HEK293 (cell line): ENCODE measurements around the gene N4BP2L1.

ENCODE experiments used
- CTCF ChIA-PET: fragments of 350-600 bp; formaldehyde crosslinking; extraction: SDS; loops from one replicate; lab custom pipeline; 2021; ENCODE audit warnings: antibody characterized with exemption; lab: Yijun Ruan, JAX
- POLR2A ChIA-PET: fragments of 300-600 bp; formaldehyde crosslinking; extraction: SDS; loops from one replicate; lab custom pipeline; 2020; ENCODE audit warnings: antibody characterized with exemption, inconsistent platforms; lab: Yijun Ruan, JAX
- H3K27ac ChIP-seq: fragments of 200-500 bp; sonication (Bioruptor generic); 2 replicates; pipeline ENCODE4 v1.5.1; 2014; ENCODE audit warnings: low read depth, low read length, control low read depth, inconsistent platforms; ENCODE audit errors: extremely low read depth
- H3K36me3 ChIP-seq, 2 experiments: fragments of 200-500 bp in 1 of 2; sonication (Bioruptor generic) in 1 of 2; 1 replicate in 1 of 2; 2 replicates in 1 of 2; pipeline ENCODE4 v1.5.1; 2014 to 2017; ENCODE audit warnings: inconsistent platforms in 2 of 2, low read length in 2 of 2; ENCODE audit not compliant: control insufficient read depth in 2 of 2, insufficient read depth in 1 of 2
- H3K4me1 ChIP-seq: fragments of 200-500 bp; sonication (Bioruptor generic); 2 replicates; pipeline ENCODE4 v1.5.1; 2014; ENCODE audit warnings: mild to moderate bottlenecking, low read length, inconsistent platforms; ENCODE audit not compliant: control insufficient read depth, insufficient read depth
- H3K4me3 ChIP-seq: 2 replicates; pipeline ENCODE4 v1.5.1; 2011; ENCODE audit warnings: low read depth, mild to moderate bottlenecking, control low read depth, low read length, moderate library complexity
- H3K9me3 ChIP-seq: fragments of 200-500 bp; sonication (Bioruptor generic); 2 replicates; pipeline ENCODE4 v1.5.1; 2014; ENCODE audit warnings: low read depth, low read length, inconsistent platforms; ENCODE audit not compliant: control insufficient read depth, insufficient read depth
- CTCF ChIP-seq: fragments of 450-650 bp; formaldehyde crosslinking; IDR thresholded peaks from 2 replicates; pipeline ENCODE4 v1.5.1; 2016; ENCODE audit warnings: missing biosample characterization, missing genetic modification characterization
- MZF1 ChIP-seq: fragments of 450-650 bp; formaldehyde crosslinking; IDR thresholded peaks from 2 replicates; pipeline ENCODE4 v1.5.1; 2017; ENCODE audit warnings: missing biosample characterization, missing genetic modification characterization, borderline replicate concordance
- OVOL3 ChIP-seq: fragments of 450-650 bp; formaldehyde crosslinking; IDR thresholded peaks from 2 replicates; pipeline ENCODE4 v1.5.1; 2016; ENCODE audit warnings: missing biosample characterization, missing genetic modification characterization
- RBAK ChIP-seq: fragments of 450-650 bp; formaldehyde crosslinking; IDR thresholded peaks from 2 replicates; pipeline ENCODE4 v1.5.1; 2016; ENCODE audit warnings: missing biosample characterization, missing genetic modification characterization
- REST ChIP-seq: fragments of 450-650 bp; formaldehyde crosslinking; IDR thresholded peaks from 2 replicates; pipeline ENCODE4 v1.5.1; 2016; ENCODE audit warnings: missing biosample characterization, missing genetic modification characterization
- SP3 ChIP-seq: fragments of 450-650 bp; formaldehyde crosslinking; IDR thresholded peaks from 2 replicates; pipeline ENCODE4 v1.5.1; 2016; ENCODE audit warnings: missing biosample characterization, missing genetic modification characterization
- SP7 ChIP-seq: fragments of 450-650 bp; formaldehyde crosslinking; IDR thresholded peaks from 2 replicates; pipeline ENCODE4 v1.5.1; 2016; ENCODE audit warnings: missing biosample characterization, missing genetic modification characterization
- ZFP3 ChIP-seq: fragments of 450-650 bp; formaldehyde crosslinking; IDR thresholded peaks from 2 replicates; pipeline ENCODE4 v1.5.1; 2016; ENCODE audit warnings: low read depth, missing biosample characterization, missing genetic modification characterization
- ZNF121 ChIP-seq: fragments of 450-650 bp; formaldehyde crosslinking; IDR thresholded peaks from 2 replicates; pipeline ENCODE4 v1.5.1; 2016; ENCODE audit warnings: missing biosample characterization, missing genetic modification characterization
- ZNF169 ChIP-seq: fragments of 450-650 bp; formaldehyde crosslinking; IDR thresholded peaks from 2 replicates; pipeline ENCODE4 v1.5.1; 2016; ENCODE audit warnings: missing biosample characterization, missing genetic modification characterization
- ZNF184 ChIP-seq: fragments of 450-650 bp; IDR thresholded peaks from 2 replicates; pipeline ENCODE4 v1.5.1; 2018; ENCODE audit warnings: missing biosample characterization, mild to moderate bottlenecking, missing genetic modification characterization
- ZNF324 ChIP-seq: fragments of 450-650 bp; formaldehyde crosslinking; IDR thresholded peaks from 2 replicates; pipeline ENCODE4 v1.5.1; 2016; ENCODE audit warnings: missing biosample characterization, missing genetic modification characterization
- ZNF423 ChIP-seq: fragments of 450-650 bp; formaldehyde crosslinking; IDR thresholded peaks from 2 replicates; pipeline ENCODE4 v1.5.1; 2016; ENCODE audit warnings: missing biosample characterization, missing genetic modification characterization
- ZNF501 ChIP-seq: fragments of 450-650 bp; formaldehyde crosslinking; IDR thresholded peaks from 2 replicates; pipeline ENCODE4 v1.5.1; 2016; ENCODE audit warnings: missing biosample characterization, missing genetic modification characterization
- ZNF610 ChIP-seq: fragments of 450-650 bp; formaldehyde crosslinking; IDR thresholded peaks from 2 replicates; pipeline ENCODE4 v1.5.1; 2016; ENCODE audit warnings: missing biosample characterization, missing genetic modification characterization, borderline replicate concordance
- ZNF621 ChIP-seq: fragments of 450-650 bp; formaldehyde crosslinking; IDR thresholded peaks from 2 replicates; pipeline ENCODE4 v1.5.1; 2017; ENCODE audit warnings: missing biosample characterization, missing genetic modification characterization
- ZNF677 ChIP-seq: fragments of 450-650 bp; IDR thresholded peaks from 2 replicates; pipeline ENCODE4 v1.5.0; 2018; ENCODE audit warnings: missing biosample characterization, mild to moderate bottlenecking, missing genetic modification characterization, moderate library complexity
- ZNF768 ChIP-seq: fragments of 450-650 bp; formaldehyde crosslinking; IDR thresholded peaks from 2 replicates; pipeline ENCODE4 v1.5.1; 2018; ENCODE audit warnings: missing biosample characterization, mild to moderate bottlenecking, missing genetic modification characterization
- ZXDB ChIP-seq: fragments of 450-650 bp; formaldehyde crosslinking; IDR thresholded peaks from 2 replicates; pipeline ENCODE4 v1.5.1; 2016; ENCODE audit warnings: missing biosample characterization, missing genetic modification characterization
- TF ChIP-seq, protein P1 (sequence below): fragments of 450-650 bp; formaldehyde crosslinking; IDR thresholded peaks from 2 replicates; pipeline ENCODE4 v1.5.1; 2017; ENCODE audit warnings: missing biosample characterization, missing genetic modification characterization
- TF ChIP-seq, protein P2 (sequence below): IDR thresholded peaks from 2 replicates; pipeline ENCODE4 v1.6.1; 2011; ENCODE audit warnings: mild to moderate bottlenecking, low read depth, low read length, borderline replicate concordance

The N4BP2L1 gene

DNA sequence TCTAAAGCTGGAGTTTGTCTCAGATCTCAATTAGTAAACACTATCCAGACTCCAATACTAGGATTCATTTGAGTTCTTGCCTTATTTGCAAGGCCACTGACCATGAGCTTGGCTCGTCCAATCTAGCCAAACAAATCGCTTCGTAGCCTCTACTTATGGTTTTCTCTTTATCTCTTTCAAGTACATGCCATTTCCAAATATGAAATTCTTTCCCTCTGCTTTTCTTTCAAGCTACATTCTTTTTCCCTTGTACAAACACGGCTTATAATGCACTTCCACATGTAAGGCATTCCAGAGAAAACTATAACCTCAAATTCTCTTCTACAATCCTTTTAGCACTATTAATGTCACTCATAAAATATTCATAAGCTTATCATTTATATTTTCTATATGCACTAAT lies 10.9 kb upstream of the N4BP2L1 start:
- no peaks in the 10 kb centered on the region for H3K4me1 ChIP-seq
- no peak overlapping the region for H3K27ac ChIP-seq
- TF ChIP-seq, protein P1, sequence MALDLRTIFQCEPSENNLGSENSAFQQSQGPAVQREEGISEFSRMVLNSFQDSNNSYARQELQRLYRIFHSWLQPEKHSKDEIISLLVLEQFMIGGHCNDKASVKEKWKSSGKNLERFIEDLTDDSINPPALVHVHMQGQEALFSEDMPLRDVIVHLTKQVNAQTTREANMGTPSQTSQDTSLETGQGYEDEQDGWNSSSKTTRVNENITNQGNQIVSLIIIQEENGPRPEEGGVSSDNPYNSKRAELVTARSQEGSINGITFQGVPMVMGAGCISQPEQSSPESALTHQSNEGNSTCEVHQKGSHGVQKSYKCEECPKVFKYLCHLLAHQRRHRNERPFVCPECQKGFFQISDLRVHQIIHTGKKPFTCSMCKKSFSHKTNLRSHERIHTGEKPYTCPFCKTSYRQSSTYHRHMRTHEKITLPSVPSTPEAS: no peak
- TF ChIP-seq ZNF169 (tag by site-specific recombination) (no peak), ZNF121 (no peak), ZNF423 (tag by site-specific recombination) (no peak), ZNF501 (tag by site-specific recombination) (no peak), OVOL3 (tag by site-specific recombination) (no peak), ZNF610 (tag by site-specific recombination) (no peak)
- TF ChIP-seq, all 188 proteins: peak for 0
- H3K4me3 ChIP-seq: no peak overlapping the region
- ChIA-PET POLR2A (no interaction called here), CTCF (no interaction called here)
- H3K36me3 ChIP-seq: peaks cover 0 to 17% of the 10 kb centered on the region in 2 experiments; a peak in 1 of 3 replicates
- H3K9me3 ChIP-seq: no peaks in the 10 kb centered on the region

DNA sequence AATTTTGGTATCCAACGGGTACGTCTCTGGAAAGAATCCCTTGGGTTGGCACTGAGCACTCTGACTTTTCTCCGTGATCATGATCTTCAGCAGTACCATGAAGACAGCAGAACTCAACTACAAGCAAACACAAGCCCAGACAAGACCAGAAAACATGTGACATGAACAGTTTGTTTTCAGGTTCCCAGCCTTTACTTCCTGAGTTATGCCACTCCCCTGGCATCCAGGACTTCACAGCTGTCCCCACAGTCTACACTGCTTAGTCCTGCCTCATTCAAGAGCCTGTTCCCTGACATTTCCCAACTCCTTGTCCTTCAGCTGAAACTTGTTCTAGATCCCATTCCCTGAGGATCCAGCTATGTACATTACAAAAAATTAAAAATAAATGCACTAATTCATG lies 4.9 kb upstream of the N4BP2L1 start:
- POLR2A ChIA-PET: no interaction called here
- Histone ChIP-seq H3K4me1 (no peaks in the 10 kb centered on the region), H3K27ac (no peak overlapping the region)
- TF ChIP-seq ZNF677 (tag by site-specific recombination) (no peak), ZNF184 (tag by site-specific recombination) (no peak), RBAK (tag by site-specific recombination) (no peak)
- TF ChIP-seq, all 188 proteins: peak for 0
- Histone ChIP-seq H3K36me3 (peaks cover 0 to 11% of the 10 kb centered on the region in 2 experiments; a peak in 1 of 3 replicates), H3K9me3 (no peaks in the 10 kb centered on the region), H3K4me3 (no peak overlapping the region)
- CTCF ChIA-PET: no interaction called here

DNA sequence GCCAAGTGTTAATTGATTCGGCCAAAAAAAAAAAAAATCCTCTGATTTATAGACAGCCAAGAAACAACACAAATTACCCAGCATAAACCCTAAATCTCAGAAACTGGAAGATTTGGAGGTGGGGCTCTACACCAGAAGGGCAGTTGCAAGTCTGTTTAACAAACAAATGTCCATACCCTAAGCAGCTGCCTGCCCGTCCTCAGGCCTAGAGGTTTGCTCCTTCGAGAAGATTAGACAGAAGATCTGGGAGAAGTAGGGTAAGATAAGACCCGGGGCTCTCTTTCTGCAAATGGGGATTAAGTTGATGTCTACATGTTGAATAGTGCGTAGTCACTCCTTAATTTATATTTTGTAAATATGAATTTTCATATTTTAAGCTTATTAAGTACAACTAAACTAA lies 3.4 kb upstream of the N4BP2L1 start:
- no peak for TF ChIP-seq SP3 (tag by site-specific recombination)
- TF ChIP-seq CTCF (tag by site-specific recombination): no peak
- TF ChIP-seq ZNF621 (tag by site-specific recombination): no peak
- TF ChIP-seq ZNF169 (tag by site-specific recombination): no peak
- TF ChIP-seq MZF1: no peak
- TF ChIP-seq, protein P2, sequence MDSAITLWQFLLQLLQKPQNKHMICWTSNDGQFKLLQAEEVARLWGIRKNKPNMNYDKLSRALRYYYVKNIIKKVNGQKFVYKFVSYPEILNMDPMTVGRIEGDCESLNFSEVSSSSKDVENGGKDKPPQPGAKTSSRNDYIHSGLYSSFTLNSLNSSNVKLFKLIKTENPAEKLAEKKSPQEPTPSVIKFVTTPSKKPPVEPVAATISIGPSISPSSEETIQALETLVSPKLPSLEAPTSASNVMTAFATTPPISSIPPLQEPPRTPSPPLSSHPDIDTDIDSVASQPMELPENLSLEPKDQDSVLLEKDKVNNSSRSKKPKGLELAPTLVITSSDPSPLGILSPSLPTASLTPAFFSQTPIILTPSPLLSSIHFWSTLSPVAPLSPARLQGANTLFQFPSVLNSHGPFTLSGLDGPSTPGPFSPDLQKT: no peak
- no peak for TF ChIP-seq SP7 (tag by site-specific recombination)
- no peak for TF ChIP-seq ZNF768 (tag by site-specific recombination)
- no peak for TF ChIP-seq ZNF324
- no peak for TF ChIP-seq REST (tag by site-specific recombination)
- TF ChIP-seq ZXDB (tag by site-specific recombination): no peak
- no peak for TF ChIP-seq ZFP3 (tag by site-specific recombination)
- Histone ChIP-seq H3K9me3 (no peaks in the 10 kb centered on the region), H3K36me3 (peaks cover 0 to 7% of the 10 kb centered on the region in 2 experiments; a peak in 1 of 3 replicates), H3K27ac (no peak overlapping the region), H3K4me3 (no peak overlapping the region), H3K4me1 (no peaks in the 10 kb centered on the region)
- POLR2A ChIA-PET: no interaction called here
- CTCF ChIA-PET: interaction anchor here (0.6 kb wide), 3 partner anchors 16 to 545 kb away, joined by 3 read pairs; no protein-coding TSS in a partner anchor
